Lower lobe of right lung (tissue), 2 donors: ENCODE data around the gene MBTPS1. TPM values are rescaled to one million over a fixed set of nuclear protein-coding genes. Genes with fewer than 3 reads are reported as not detected.

Source experiments
- ATAC-seq, 2 donors: fragments of 200-7000 bp; cut with Tn5 transposase; one replicate each; pipeline ENCODE4 v1.9.1; 2020 to 2022; ENCODE audit warnings: mild to moderate bottlenecking in 2 of 2, moderate library complexity in 2 of 2
- DNase-seq: peaks from one replicate; pipeline ENCODE4 v3.0.0-alpha.2; 2020
- H3K27ac ChIP-seq: fragments of 200-600 bp; one replicate; pipeline ENCODE4 v1.8.0; 2022
- H3K27me3 ChIP-seq: fragments of 200-600 bp; one replicate; pipeline ENCODE4 v1.8.0; 2022; ENCODE audit warnings: low read depth
- H3K36me3 ChIP-seq: fragments of 200-600 bp; one replicate; pipeline ENCODE4 v1.8.0; 2022; ENCODE audit warnings: mild to moderate bottlenecking
- H3K4me1 ChIP-seq: fragments of 200-600 bp; one replicate; pipeline ENCODE4 v1.8.0; 2022
- H3K4me3 ChIP-seq: fragments of 200-600 bp; one replicate; pipeline ENCODE4 v1.8.0; 2022; ENCODE audit warnings: mild to moderate bottlenecking
- H3K9me3 ChIP-seq: fragments of 200-600 bp; one replicate; pipeline ENCODE4 v1.8.0; 2022
- CTCF ChIP-seq: fragments of 200-600 bp; IDR thresholded peaks from one replicate; pipeline ENCODE4 v1.8.0; 2022; ENCODE audit warnings: antibody characterized with exemption, mild to moderate bottlenecking
- intact Hi-C: fragments of 100-400 bp; cut with DNase I; formaldehyde crosslinking; loops from one replicate; pipeline ENCODE4 v1.11.0; 2022
- total RNA-seq: library from RNA; stranded (reverse); fragmentation: NEBNext Ultra II Directional; extraction: Animal tissue kit (Norgen Biotek cat#: 25700); gene quantifications from one replicate; pipeline ENCODE4 v1.2.1, GENCODE V29; 2021
- donor health status: DM: no; HTN: yes; CAD: no; lungs with severe emphysema.

MBTPS1 gene
- total RNA-seq, 1 donor from 2014 or later = 94.7 TPM

- TF ChIP-seq CTCF = no peak
- Histone ChIP-seq H3K27me3 (peaks cover 25% of the 10 kb centered on the region), H3K4me1 (no peaks in the 10 kb centered on the region), H3K9me3 (peaks cover 3% of the 10 kb centered on the region), H3K36me3 (no peaks in the 10 kb centered on the region), H3K27ac (no peak overlapping the region), H3K4me3 (no peak overlapping the region)
- ATAC-seq = no peak
- intact Hi-C loops = no loop called here
- no peak for DNase-seq
Measured at GRCh38 chr16:84026606-84027005, 90.1 kb downstream of the MBTPS1 start.

DNA sequence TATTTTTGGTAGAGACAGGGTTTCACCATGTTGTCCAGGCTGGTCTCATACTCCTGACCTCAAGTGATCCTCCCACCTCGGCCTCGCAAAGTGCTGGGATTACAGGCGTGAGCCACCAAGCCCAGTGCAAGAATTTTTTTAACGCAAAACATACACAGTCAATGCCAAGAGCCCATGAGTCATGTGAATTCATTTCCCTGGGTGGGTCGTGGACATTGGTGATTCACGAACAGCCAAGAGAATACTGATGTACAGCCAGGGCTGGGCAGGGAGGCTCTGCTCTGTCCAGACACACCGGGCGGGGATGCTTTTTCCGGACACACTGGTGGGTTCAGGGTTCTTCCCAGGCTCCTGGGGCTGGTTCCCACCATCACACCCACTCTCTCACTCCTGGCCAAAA lies 91.9 kb downstream of the MBTPS1 start:
- no peak overlapping the region for H3K27ac ChIP-seq
- no peaks in the 10 kb centered on the region for H3K4me1 ChIP-seq
- H3K27me3 ChIP-seq = peaks cover 25% of the 10 kb centered on the region
- intact Hi-C loops = no loop called here
- no peaks in the 10 kb centered on the region for H3K36me3 ChIP-seq
- no peak for DNase-seq
- peaks cover 9% of the 10 kb centered on the region for H3K9me3 ChIP-seq
- no peak for TF ChIP-seq CTCF
- H3K4me3 ChIP-seq = no peak overlapping the region
- ATAC-seq = no peak

GRCh38 chr16:84022644-84023043 lies 94.1 kb downstream of the MBTPS1 start:
- H3K36me3 ChIP-seq = no peaks in the 10 kb centered on the region
- no peak for TF ChIP-seq CTCF
- intact Hi-C loops = no loop called here
- H3K27ac ChIP-seq = no peak overlapping the region
- no peaks in the 10 kb centered on the region for H3K4me1 ChIP-seq
- H3K27me3 ChIP-seq = peaks cover 23% of the 10 kb centered on the region
- DNase-seq (no peak), ATAC-seq (no peak)
- peaks cover 9% of the 10 kb centered on the region for H3K9me3 ChIP-seq
- no peak overlapping the region for H3K4me3 ChIP-seq

GRCh38 chr16:84021488-84021887 lies 95.3 kb downstream of the MBTPS1 start:
- ATAC-seq (no peak), DNase-seq (no peak)
- Histone ChIP-seq H3K4me3 (no peak overlapping the region), H3K4me1 (no peaks in the 10 kb centered on the region), H3K27ac (no peak overlapping the region), H3K9me3 (peaks cover 9% of the 10 kb centered on the region), H3K27me3 (peaks cover 13% of the 10 kb centered on the region), H3K36me3 (no peaks in the 10 kb centered on the region)
- intact Hi-C loops = no loop called here
- no peak for TF ChIP-seq CTCF

- intact Hi-C loops = no loop called here
- no peak overlapping the region for H3K4me3 ChIP-seq
- H3K36me3 ChIP-seq = no peaks in the 10 kb centered on the region
- no peak overlapping the region for H3K27ac ChIP-seq
- TF ChIP-seq CTCF = no peak
- ATAC-seq = no peak
- peaks cover 9% of the 10 kb centered on the region for H3K9me3 ChIP-seq
- H3K27me3 ChIP-seq = peaks cover 6% of the 10 kb centered on the region
- H3K4me1 ChIP-seq = no peaks in the 10 kb centered on the region
- no peak for DNase-seq
Measured at GRCh38 chr16:84020353-84020752, 96.4 kb downstream of the MBTPS1 start.

DNA sequence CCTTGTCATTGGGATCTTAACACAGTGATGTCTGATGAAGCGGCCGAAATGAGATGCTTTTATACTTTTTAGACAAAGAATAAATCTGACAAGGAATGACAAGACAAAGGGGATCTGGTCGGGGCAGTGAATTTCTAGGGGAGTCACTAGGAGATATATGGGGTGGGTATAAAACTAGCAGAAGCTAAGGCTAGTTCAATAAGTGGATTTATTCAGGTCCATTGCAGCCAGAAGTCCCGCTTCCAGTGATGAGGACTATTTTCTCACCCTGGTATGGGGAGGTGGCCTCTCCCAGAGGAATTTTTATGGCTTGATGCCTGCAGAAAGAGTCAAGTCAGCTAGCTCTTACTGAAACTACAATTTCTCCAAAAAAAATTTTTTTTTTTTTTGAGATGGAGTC lies 98.0 kb downstream of the MBTPS1 start:
- H3K4me1 ChIP-seq = no peaks in the 10 kb centered on the region
- H3K9me3 ChIP-seq = peaks cover 9% of the 10 kb centered on the region
- H3K36me3 ChIP-seq = no peaks in the 10 kb centered on the region
- DNase-seq (no peak), ATAC-seq (no peak)
- peaks cover 6% of the 10 kb centered on the region for H3K27me3 ChIP-seq
- TF ChIP-seq CTCF = no peak
- no peak overlapping the region for H3K27ac ChIP-seq
- intact Hi-C loops = no loop called here
- H3K4me3 ChIP-seq = no peak overlapping the region
